GM18505 (cell line): ENCODE data around the gene TP53RK.

Experiments
- ATAC-seq: cut with Tn5 transposase; IDR thresholded peaks from one replicate; pipeline ENCODE4 v1.9.1; 2021; ENCODE audit not compliant: unreplicated experiment
- POLR2A ChIP-seq: IDR thresholded peaks from 4 replicates; pipeline ENCODE4 v1.6.1; 2011; ENCODE audit warnings: borderline replicate concordance; ENCODE audit not compliant: insufficient read depth, insufficient read length; ENCODE audit errors: extremely low read depth

The TP53RK gene

GRCh38 chr20:46701986-46702385 lies 12.7 kb upstream of the TP53RK start:
- ATAC-seq: no peak
- TF ChIP-seq POLR2A: no peak

- no peak for ATAC-seq
- TF ChIP-seq POLR2A: no peak
These were observed 12.3 kb upstream of the TP53RK start for GRCh38 chr20:46701556-46701955.

DNA sequence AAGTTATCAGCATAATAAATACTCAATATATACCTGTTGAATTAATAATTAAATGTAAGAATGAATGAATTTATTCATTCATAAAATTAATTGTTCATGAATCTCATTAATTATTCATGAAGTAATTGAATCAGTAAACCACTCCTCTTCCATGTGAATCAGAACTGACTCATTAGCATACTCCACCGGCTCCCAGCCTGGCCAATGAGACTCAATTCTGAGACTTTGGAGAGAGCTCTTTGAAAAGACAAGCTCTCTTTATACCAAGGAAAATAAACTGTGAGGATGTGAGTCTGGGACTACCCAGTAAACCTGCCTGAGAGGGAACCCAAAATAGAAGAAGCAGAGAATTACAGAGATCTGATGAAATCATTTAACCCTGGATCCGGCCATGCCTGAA lies 11.8 kb upstream of the TP53RK start:
- ATAC-seq: no peak
- TF ChIP-seq POLR2A: no peak

DNA sequence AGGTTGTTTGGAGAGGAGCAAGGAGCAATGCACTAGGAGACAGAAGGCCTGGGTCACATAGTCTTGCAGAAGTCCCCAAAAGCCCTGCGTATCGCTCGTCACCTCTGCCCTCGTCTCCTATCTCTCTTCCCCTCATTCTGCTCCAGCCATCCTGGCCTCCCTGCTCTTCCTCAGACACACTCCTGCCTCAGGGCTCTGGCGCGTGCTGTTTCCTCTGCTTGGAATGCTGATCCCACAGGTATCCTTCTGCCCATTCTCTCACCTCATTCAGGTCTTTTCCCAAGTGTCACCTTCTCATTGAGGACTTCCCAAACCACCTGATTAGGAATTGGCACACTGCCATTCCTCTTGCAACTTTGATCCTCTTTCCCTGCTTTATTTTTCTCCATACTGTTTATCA lies 11.2 kb upstream of the TP53RK start:
- TF ChIP-seq POLR2A: no peak
- no peak for ATAC-seq

GRCh38 chr20:46699651-46700359 lies 10.6 kb upstream of the TP53RK start:
- no peak for ATAC-seq
- no peak for TF ChIP-seq POLR2A

DNA sequence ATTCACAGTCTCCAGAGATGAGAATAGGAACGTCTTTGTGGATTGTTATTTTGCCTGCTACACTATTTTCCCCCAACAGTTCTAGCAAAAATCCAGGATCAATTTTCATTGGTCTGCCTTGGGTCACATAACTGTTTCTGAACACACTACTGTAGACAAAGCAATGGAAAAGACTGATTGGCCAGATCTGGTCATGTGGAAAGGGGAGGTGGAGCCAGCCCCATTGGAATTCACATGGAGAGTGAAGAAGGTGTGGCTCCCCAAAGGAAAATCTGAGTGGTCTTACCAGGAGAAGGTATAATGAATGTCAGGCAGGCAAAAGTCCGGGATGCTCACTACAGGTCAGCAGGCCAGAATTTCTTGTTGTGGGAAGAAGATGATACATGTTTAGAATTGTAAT lies 9.5 kb upstream of the TP53RK start:
- ATAC-seq: no peak
- TF ChIP-seq POLR2A: no peak

- no peak for TF ChIP-seq POLR2A
- no peak for ATAC-seq
These were observed 7.6 kb upstream of the TP53RK start for GRCh38 chr20:46696791-46697279.

DNA sequence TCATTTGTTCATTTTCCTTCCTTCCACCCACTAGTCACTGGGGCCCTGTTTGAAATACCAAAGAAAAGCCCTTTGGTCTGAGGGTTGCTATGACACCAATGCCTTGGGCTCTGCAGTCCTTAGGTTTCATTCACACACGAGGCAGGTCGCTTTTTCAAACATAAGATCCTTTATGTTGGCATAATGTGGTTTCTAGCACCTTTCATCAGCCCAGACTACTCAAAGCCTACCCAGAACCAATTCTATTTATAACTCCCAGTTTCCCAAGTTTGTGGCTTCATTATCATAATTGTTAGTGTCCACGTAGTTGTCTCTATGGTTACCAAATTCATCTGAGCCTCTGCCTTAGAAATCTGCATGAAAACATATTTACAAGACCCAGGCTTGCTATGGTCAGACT lies 6.6 kb upstream of the TP53RK start:
- no peak for TF ChIP-seq POLR2A
- no peak for ATAC-seq

DNA sequence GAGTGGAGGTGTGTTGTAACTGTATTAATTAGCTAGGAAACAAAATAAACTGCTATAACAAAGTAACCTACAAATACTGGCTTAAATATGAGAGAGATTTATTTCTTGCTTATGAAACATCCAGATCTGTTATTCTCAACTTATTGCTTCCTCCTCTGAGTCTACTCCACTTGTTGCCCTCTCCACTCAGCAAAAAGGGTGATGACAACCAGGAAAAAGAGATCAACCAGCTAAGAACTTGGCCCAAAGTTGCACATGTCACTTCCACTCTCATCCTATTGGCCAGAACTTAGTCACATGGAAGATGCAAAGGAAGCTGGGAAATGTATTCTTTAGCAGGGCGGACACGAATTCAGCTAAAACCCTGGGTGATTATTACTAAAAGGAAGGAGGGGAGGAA lies 5.2 kb upstream of the TP53RK start:
- ATAC-seq: no peak
- TF ChIP-seq POLR2A: no peak

GRCh38 chr20:46691196-46691595 lies 2.0 kb upstream of the TP53RK start:
- no peak for ATAC-seq

DNA sequence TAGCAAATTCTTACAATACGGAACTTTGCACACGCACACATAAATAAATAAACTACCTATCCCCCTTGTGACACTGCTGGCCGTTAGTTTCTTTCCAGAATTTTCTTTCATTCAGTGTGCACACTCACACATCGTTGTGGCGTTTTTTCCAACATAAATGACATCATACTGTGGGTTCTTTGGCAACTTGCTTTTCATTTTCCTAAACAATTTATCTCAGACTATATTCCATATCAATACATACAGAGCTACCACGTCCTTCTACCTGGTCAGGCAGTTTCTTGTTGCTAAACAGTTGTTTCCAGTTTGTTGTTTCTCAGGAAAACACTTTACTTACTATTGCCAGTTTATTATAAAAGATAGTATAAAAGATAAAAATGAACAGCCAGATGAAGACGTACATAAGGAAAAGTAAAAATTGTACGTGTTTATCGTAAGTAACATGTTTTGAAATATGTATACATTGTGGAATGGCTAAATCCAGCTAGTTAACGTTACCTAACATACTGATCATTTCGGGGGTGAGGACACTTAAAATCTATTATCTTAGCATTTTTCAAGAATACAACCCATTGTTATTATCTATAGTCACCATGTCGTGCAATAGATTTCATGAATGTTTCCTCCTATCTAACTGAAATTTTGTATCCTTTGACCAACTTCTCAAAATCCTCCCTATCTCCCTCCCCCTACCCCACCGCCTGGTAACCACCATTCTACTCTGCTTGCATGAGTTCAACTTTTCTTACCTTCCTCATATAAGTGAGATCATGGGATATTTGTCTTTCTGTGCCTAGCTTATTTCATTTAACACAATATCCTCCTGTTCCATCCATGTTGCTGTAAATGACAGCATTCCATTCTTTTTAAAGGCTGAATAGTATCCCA lies 1.2 kb upstream of the TP53RK start:
- ATAC-seq: no peak
- no peak for TF ChIP-seq POLR2A

More at GRCh38 chr20:46691196-46691595, 2.0 kb upstream of the TP53RK start:
- TF ChIP-seq POLR2A: no peak

- ATAC-seq: no peak
- TF ChIP-seq POLR2A: no peak
These were observed 476 bp upstream of the TP53RK start for GRCh38 chr20:46689754-46690085.

DNA sequence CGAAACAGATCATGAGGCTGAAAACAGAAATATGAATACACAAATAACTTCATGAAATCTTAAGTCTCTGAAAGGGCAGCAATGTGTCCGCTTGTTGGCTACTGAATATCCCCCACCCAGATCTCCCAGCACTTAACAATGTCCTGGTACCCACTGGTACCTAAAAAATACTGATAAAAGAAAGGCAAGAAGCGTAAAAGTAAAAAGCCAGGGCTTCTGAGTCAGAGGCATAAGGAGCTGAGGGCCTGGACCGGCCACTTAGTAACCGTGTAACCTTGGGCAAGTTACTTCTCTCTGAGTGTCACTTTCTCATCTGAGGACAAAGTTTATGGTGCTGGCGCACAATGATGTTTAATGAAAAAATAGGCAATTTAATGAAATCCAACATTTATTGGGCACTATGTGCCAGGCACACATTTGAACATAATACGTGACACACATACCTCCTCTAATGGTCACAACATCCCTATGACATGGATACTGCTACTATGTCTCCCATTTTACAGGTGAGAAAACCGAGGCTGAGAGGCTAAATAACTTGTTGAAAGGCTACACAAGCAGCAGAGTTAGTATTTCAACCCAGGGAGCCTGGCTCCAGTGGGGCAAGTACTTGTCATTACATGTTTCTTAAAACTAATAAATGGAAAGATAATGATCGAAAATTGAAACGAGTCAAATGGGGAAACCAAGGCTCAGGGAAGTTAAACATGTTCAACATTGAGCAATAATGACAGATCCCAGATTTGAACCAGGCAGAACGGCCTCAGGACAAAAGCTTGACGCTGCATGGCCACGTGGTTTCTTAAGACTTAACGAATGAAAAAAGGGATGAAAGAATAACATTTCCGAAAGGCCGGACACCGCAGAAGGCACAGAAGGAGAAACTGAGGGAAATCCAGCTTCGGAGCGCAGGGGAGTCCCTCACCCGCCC lies 828 bp downstream of the TP53RK start:
- no peak for ATAC-seq
- no peak for TF ChIP-seq POLR2A
